Measurements from ENCODE around the gene OMP. TPM values are rescaled to one million over a fixed set of nuclear protein-coding genes. Genes with fewer than 3 reads are reported as not detected.

The OMP gene
- total RNA-seq, 2 experiments from 2014 or later, result not detected

DNA sequence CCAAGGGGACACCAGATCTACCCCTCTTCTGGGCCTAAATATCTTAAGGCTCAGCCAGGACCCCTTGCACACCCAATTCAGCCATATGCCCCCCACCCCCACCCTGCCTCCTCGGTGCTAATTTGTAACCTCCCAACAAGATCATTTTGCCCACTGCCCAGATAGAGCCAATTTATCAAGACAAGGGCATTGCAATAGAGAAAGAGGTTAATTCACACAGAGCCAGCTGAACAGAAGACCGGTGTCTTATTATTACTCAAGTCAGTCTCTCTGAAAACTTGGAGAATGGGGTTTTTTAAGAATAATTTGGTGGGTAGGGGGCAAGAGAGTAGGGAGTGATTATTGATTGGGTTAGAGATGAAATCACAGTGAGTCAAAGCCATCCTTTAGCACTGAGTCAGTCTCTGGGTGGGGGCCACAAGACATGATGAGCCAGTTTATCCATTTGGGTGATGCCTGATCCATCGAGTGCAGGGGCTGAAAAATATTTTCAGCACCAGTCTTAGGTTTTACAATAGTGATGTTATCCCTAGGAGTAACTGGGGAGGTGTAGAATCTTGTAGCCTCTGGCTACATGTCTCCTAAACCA lies 45.7 kb upstream of the OMP start:
- H3K4me1 ChIP-seq (ENCODE audit: insufficient read depth, low read length, poor library complexity, severe bottlenecking), result no peaks in the 10 kb centered on the region
- H3K9me2 ChIP-seq (ENCODE audit: insufficient read depth, low read length), result no peaks in the 10 kb centered on the region
- no peaks in the 10 kb centered on the region for H4K20me1 ChIP-seq (ENCODE audit: insufficient read depth, low read length)
- intact Hi-C loops (cut with micrococcal nuclease; ENCODE audit: unreplicated experiment), result no loop called here
- POLR2A ChIA-PET, result no interaction called here
- H3K4me2 ChIP-seq (ENCODE audit: low read length), result no peak overlapping the region
- H3K36me3 ChIP-seq (ENCODE audit: insufficient read depth, low read length), result no peaks in the 10 kb centered on the region
- no peak overlapping the region for H3K4me3 ChIP-seq (ENCODE audit: low read depth, low read length, poor library complexity, severe bottlenecking)
- DNase-seq (ENCODE audit: low spot score), result no peak
- no TSS peak for BruUV-seq (replicated peaks)
- H3K27ac ChIP-seq (ENCODE audit: low read depth, low read length, poor library complexity, severe bottlenecking), result no peak overlapping the region
- H2AFZ ChIP-seq (ENCODE audit: low read length), result no peak overlapping the region
- H3K79me2 ChIP-seq (ENCODE audit: insufficient read depth, low read depth, low read length), result no peaks in the 10 kb centered on the region
- no peak for TF ChIP-seq EZH2phosphoT487 (IDR thresholded peaks at IDR 0.05; ENCODE audit: borderline replicate concordance, low read depth, low read length)
- TF ChIP-seq, protein P1, sequence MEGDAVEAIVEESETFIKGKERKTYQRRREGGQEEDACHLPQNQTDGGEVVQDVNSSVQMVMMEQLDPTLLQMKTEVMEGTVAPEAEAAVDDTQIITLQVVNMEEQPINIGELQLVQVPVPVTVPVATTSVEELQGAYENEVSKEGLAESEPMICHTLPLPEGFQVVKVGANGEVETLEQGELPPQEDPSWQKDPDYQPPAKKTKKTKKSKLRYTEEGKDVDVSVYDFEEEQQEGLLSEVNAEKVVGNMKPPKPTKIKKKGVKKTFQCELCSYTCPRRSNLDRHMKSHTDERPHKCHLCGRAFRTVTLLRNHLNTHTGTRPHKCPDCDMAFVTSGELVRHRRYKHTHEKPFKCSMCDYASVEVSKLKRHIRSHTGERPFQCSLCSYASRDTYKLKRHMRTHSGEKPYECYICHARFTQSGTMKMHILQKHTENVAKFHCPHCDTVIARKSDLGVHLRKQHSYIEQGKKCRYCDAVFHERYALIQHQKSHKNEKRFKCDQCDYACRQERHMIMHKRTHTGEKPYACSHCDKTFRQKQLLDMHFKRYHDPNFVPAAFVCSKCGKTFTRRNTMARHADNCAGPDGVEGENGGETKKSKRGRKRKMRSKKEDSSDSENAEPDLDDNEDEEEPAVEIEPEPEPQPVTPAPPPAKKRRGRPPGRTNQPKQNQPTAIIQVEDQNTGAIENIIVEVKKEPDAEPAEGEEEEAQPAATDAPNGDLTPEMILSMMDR (conservative IDR thresholded peaks at IDR 0.05; ENCODE audit: low read length), result no peak
- CTCF ChIA-PET (ENCODE audit: unreplicated experiment), result no interaction called here
- no peaks in the 10 kb centered on the region for H3K9me3 ChIP-seq (ENCODE audit: low read length)

DNA sequence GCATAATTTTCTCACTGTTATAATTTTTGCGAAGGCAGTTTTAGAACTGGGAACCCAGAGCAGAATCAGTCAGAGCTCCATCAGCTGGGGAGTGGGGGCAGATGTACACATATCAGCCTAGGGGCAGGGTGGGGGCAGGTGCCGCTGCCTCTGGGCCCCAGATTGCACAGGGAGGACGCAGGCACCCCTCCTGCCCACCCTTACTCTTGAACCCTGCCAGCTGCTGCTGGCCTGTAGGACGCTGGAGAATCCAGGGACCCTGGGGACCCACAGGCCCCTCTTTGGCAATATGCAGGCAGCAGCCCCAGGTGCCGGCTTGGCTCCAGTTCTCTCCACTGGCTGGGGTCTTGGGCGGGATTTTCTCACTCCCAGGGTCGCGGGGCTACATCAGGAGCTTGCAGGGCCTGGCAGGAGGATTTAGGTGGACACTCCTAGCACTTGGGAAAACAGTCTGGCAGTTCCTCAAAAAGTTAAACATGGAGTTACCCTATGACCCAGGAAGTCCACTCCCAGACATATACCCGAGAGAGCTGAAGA lies 44.6 kb upstream of the OMP start:
- TF ChIP-seq, protein P1 (conservative IDR thresholded peaks at IDR 0.05; ENCODE audit: low read length), result no peak
- TF ChIP-seq EZH2phosphoT487 (IDR thresholded peaks at IDR 0.05; ENCODE audit: borderline replicate concordance, low read depth, low read length), result no peak
- no peaks in the 10 kb centered on the region for H3K79me2 ChIP-seq (ENCODE audit: insufficient read depth, low read depth, low read length)
- H3K9me2 ChIP-seq (ENCODE audit: insufficient read depth, low read length), result no peaks in the 10 kb centered on the region
- DNase-seq (ENCODE audit: low spot score), result no peak
- no peak overlapping the region for H3K4me2 ChIP-seq (ENCODE audit: low read length)
- no peaks in the 10 kb centered on the region for H4K20me1 ChIP-seq (ENCODE audit: insufficient read depth, low read length)
- H3K36me3 ChIP-seq (ENCODE audit: insufficient read depth, low read length), result no peaks in the 10 kb centered on the region
- H3K27ac ChIP-seq (ENCODE audit: low read depth, low read length, poor library complexity, severe bottlenecking), result no peak overlapping the region
- no peaks in the 10 kb centered on the region for H3K4me1 ChIP-seq (ENCODE audit: insufficient read depth, low read length, poor library complexity, severe bottlenecking)
- no TSS peak for BruUV-seq (replicated peaks)
- no peak overlapping the region for H3K4me3 ChIP-seq (ENCODE audit: low read depth, low read length, poor library complexity, severe bottlenecking)
- H3K9me3 ChIP-seq (ENCODE audit: low read length), result no peaks in the 10 kb centered on the region
- ChIA-PET POLR2A (no interaction called here), CTCF (ENCODE audit: unreplicated experiment) (no interaction called here)
- no peak overlapping the region for H2AFZ ChIP-seq (ENCODE audit: low read length)
- intact Hi-C loops (cut with micrococcal nuclease; ENCODE audit: unreplicated experiment), result no loop called here

DNA sequence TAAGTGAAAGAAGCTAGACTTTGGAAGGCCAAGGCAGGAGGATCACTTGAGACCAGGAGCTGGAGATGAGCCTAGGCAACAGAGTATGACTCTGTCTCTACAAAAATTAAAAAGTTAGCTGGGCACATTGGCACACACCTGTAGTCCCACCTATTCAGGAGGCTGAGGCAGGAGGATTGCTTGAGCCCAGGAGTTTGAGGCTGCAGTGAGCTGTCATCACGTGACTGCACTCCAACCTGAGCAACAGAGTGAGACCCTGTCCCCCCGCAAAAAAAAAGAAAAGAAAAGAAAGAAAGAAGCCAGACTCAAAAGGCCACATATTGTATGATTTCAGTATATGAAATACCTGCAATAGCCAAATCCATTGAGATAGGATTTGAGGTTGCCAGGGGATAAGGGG lies 43.7 kb upstream of the OMP start:
- H3K9me2 ChIP-seq (ENCODE audit: insufficient read depth, low read length), result no peaks in the 10 kb centered on the region
- ChIA-PET POLR2A (no interaction called here), CTCF (ENCODE audit: unreplicated experiment) (no interaction called here)
- no peaks in the 10 kb centered on the region for H3K4me1 ChIP-seq (ENCODE audit: insufficient read depth, low read length, poor library complexity, severe bottlenecking)
- no peak for DNase-seq (ENCODE audit: low spot score)
- intact Hi-C loops (cut with micrococcal nuclease; ENCODE audit: unreplicated experiment), result no loop called here
- H3K79me2 ChIP-seq (ENCODE audit: insufficient read depth, low read depth, low read length), result no peaks in the 10 kb centered on the region
- H3K9me3 ChIP-seq (ENCODE audit: low read length), result no peaks in the 10 kb centered on the region
- no peak overlapping the region for H3K4me2 ChIP-seq (ENCODE audit: low read length)
- BruUV-seq (replicated peaks), result no TSS peak
- TF ChIP-seq, protein P1 (conservative IDR thresholded peaks at IDR 0.05; ENCODE audit: low read length), result no peak
- no peak for TF ChIP-seq EZH2phosphoT487 (IDR thresholded peaks at IDR 0.05; ENCODE audit: borderline replicate concordance, low read depth, low read length)
- H3K4me3 ChIP-seq (ENCODE audit: low read depth, low read length, poor library complexity, severe bottlenecking), result no peak overlapping the region
- H3K36me3 ChIP-seq (ENCODE audit: insufficient read depth, low read length), result no peaks in the 10 kb centered on the region
- no peak overlapping the region for H2AFZ ChIP-seq (ENCODE audit: low read length)
- no peak overlapping the region for H3K27ac ChIP-seq (ENCODE audit: low read depth, low read length, poor library complexity, severe bottlenecking)
- H4K20me1 ChIP-seq (ENCODE audit: insufficient read depth, low read length), result no peaks in the 10 kb centered on the region

All from OCI-LY7 (cell line).